GM23248 (cell line): Measurements from ENCODE around the gene RAB14. TPM values are rescaled to one million over a fixed set of nuclear protein-coding genes. Genes with fewer than 3 reads are reported as not detected.

Experiments used
- DNase-seq: peaks from one replicate; pipeline ENCODE4 v3.0.0-alpha.2; 2015
- H2AFZ ChIP-seq: fragments of 200-600 bp; sonication (generic); 2 replicates; pipeline ENCODE4 v1.6.1; 2016; ENCODE audit warnings: antibody characterized with exemption
- H3F3A ChIP-seq: fragments of 200-600 bp; sonication (generic); 2 replicates; pipeline ENCODE4 v1.6.1; 2016; ENCODE audit warnings: mild to moderate bottlenecking, antibody characterized with exemption, mixed run types; ENCODE audit not compliant: insufficient read depth
- H3K27ac ChIP-seq: fragments of 200-600 bp; sonication (generic); 2 replicates; pipeline ENCODE4 v1.5.1; 2016; ENCODE audit warnings: mild to moderate bottlenecking
- H3K27me3 ChIP-seq: fragments of 200-600 bp; sonication (generic); replicated peaks from 2 replicates; pipeline ENCODE4 v1.6.1; 2016; ENCODE audit warnings: mild to moderate bottlenecking; ENCODE audit not compliant: insufficient read depth
- H3K36me3 ChIP-seq: fragments of 200-600 bp; sonication (generic); 2 replicates; pipeline ENCODE4 v1.6.1; 2016; ENCODE audit warnings: low read depth, mild to moderate bottlenecking
- H3K4me1 ChIP-seq: fragments of 200-600 bp; sonication (generic); 2 replicates; pipeline ENCODE4 v1.6.1; 2016; ENCODE audit warnings: mild to moderate bottlenecking; ENCODE audit not compliant: insufficient read depth
- H3K4me2 ChIP-seq: fragments of 200-600 bp; sonication (generic); one replicate; pipeline ENCODE4 v1.6.1; 2016; ENCODE audit warnings: mild to moderate bottlenecking; ENCODE audit not compliant: unreplicated experiment
- H3K4me3 ChIP-seq: fragments of 200-600 bp; sonication (generic); 2 replicates; pipeline ENCODE4 v1.5.1; 2016; ENCODE audit warnings: mild to moderate bottlenecking
- H3K79me2 ChIP-seq: fragments of 200-600 bp; sonication (generic); 2 replicates; pipeline ENCODE4 v1.6.1; 2016; ENCODE audit warnings: mild to moderate bottlenecking; ENCODE audit not compliant: insufficient read depth
- H3K9ac ChIP-seq: fragments of 200-600 bp; sonication (generic); 2 replicates; pipeline ENCODE4 v1.6.1; 2016; ENCODE audit warnings: mild to moderate bottlenecking
- H3K9me2 ChIP-seq: fragments of 200-600 bp; sonication (generic); 2 replicates; pipeline ENCODE4 v1.6.1; 2016; ENCODE audit warnings: mixed run types, mild to moderate bottlenecking, moderate library complexity; ENCODE audit not compliant: insufficient read depth
- H3K9me3 ChIP-seq: fragments of 200-600 bp; sonication (generic); one replicate; pipeline ENCODE4 v1.6.1; 2017; ENCODE audit warnings: low read depth
- H4K20me1 ChIP-seq: fragments of 200-600 bp; sonication (generic); 2 replicates; pipeline ENCODE4 v1.6.0; 2016; ENCODE audit not compliant: insufficient read depth
- EZH2 ChIP-seq: fragments of 200-600 bp; sonication (generic); IDR thresholded peaks from 2 replicates; pipeline ENCODE4 v1.6.1; 2018; ENCODE audit warnings: antibody characterized with exemption, mild to moderate bottlenecking; ENCODE audit not compliant: insufficient read depth, poor library complexity, severe bottlenecking
- EZH2phosphoT487 ChIP-seq: fragments of 200-600 bp; sonication (generic); IDR thresholded peaks from 2 replicates; pipeline ENCODE4 v1.6.1; 2018; ENCODE audit warnings: antibody characterized with exemption, moderate library complexity, mild to moderate bottlenecking, low read depth; ENCODE audit not compliant: insufficient read depth
- WGBS, 2 experiments: methylation state at CpG; one replicate each; pipeline ENCODE4 v1.1.6; 2015 to 2017; ENCODE audit warnings: low lambda C conversion rate in 2 of 2, low coverage in 1 of 2; ENCODE audit errors: missing lambda C conversion rate in 2 of 2; 5-methylcytosine and 5-hydroxymethylcytosine counted together
- in situ Hi-C: fragments of 300-500 bp; cut with MboI; formaldehyde crosslinking; loops from 2 replicates; pipeline ENCODE4 v1.15.0; 2020
- polyA plus RNA-seq: library from polyadenylated mRNA; unstranded; fragments of >200 nt; fragmentation: Nextera tagmentation; extraction: Ambion mirVana; gene quantifications from 2 replicates; pipeline ENCODE4 v1.2.1, GENCODE V29; 2016
- total RNA-seq: library from RNA; depleted of rRNA; stranded (reverse); fragments of >200 nt; shearing (Covaris generic); gene quantifications from 2 replicates; pipeline ENCODE4 v1.2.3, GENCODE V29; 2014

Gene RAB14
- total and polyA plus RNA-seq, 2 experiments from 2014 or later = 25.8 to 75.9 TPM

- 56 to 69% methylated on average over 1 of the region's 1 CpG for WGBS, 2 experiments
- no peak for DNase-seq
- H3K9me3 ChIP-seq = no peaks in the 10 kb centered on the region
- no peaks in the 10 kb centered on the region for H3F3A ChIP-seq
- no peak overlapping the region for H3K9ac ChIP-seq
- H2AFZ ChIP-seq = no peak overlapping the region
- H3K9me2 ChIP-seq = no peaks in the 10 kb centered on the region
- H3K27ac ChIP-seq = no peak overlapping the region
- no peak for TF ChIP-seq EZH2
- no peak for TF ChIP-seq EZH2phosphoT487
- H3K79me2 ChIP-seq = peaks cover 100% of the 10 kb centered on the region
- peaks cover 32% of the 10 kb centered on the region for H4K20me1 ChIP-seq
- peaks cover 18% of the 10 kb centered on the region; the same call in 1 of the 2 replicates for H3K36me3 ChIP-seq
- H3K4me3 ChIP-seq = no peak overlapping the region
- in situ Hi-C loops = no loop called here
- peaks cover 36% of the 10 kb centered on the region for H3K4me1 ChIP-seq
- H3K4me2 ChIP-seq = no peak overlapping the region
- H3K27me3 ChIP-seq = no peaks in the 10 kb centered on the region
Measured at GRCh38 chr9:121189006-121189405, 12.7 kb downstream of the RAB14 start.

GRCh38 chr9:121187636-121188305, 13.9 kb downstream of the RAB14 start:
- H3F3A ChIP-seq = peaks cover 3% of the 10 kb centered on the region; the same call in 1 of the 2 replicates
- H3K9me2 ChIP-seq = no peaks in the 10 kb centered on the region
- H3K9ac ChIP-seq = no peak overlapping the region
- H3K4me2 ChIP-seq = no peak overlapping the region
- H3K36me3 ChIP-seq = peaks cover 24% of the 10 kb centered on the region; the same call in 1 of the 2 replicates
- peaks cover 100% of the 10 kb centered on the region for H3K79me2 ChIP-seq
- no peaks in the 10 kb centered on the region for H3K9me3 ChIP-seq
- no peak overlapping the region for H3K27ac ChIP-seq
- H3K4me1 ChIP-seq = peaks cover 34% of the 10 kb centered on the region
- no peak overlapping the region for H3K4me3 ChIP-seq
- no peak for TF ChIP-seq EZH2phosphoT487
- no peak for TF ChIP-seq EZH2
- no peak overlapping the region for H2AFZ ChIP-seq
- in situ Hi-C loops = no loop called here
- DNase-seq = no peak
- peaks cover 20% of the 10 kb centered on the region for H4K20me1 ChIP-seq
- 73 to 74% methylated on average over 3 of the region's 3 CpGs for WGBS, 2 experiments
- no peaks in the 10 kb centered on the region for H3K27me3 ChIP-seq

GRCh38 chr9:121185774-121186403, 15.8 kb downstream of the RAB14 start:
- no peak overlapping the region for H3K27ac ChIP-seq
- in situ Hi-C loops = no loop called here
- H3K4me2 ChIP-seq = no peak overlapping the region
- no peaks in the 10 kb centered on the region for H3K27me3 ChIP-seq
- TF ChIP-seq EZH2phosphoT487 (no peak), EZH2 (no peak)
- H3K9ac ChIP-seq = no peak overlapping the region
- peaks cover 20% of the 10 kb centered on the region for H3K4me1 ChIP-seq
- H3F3A ChIP-seq = peaks cover 3% of the 10 kb centered on the region; the same call in 1 of the 2 replicates
- peaks cover 40% of the 10 kb centered on the region; the same call in 1 of the 2 replicates for H3K36me3 ChIP-seq
- peaks cover 100% of the 10 kb centered on the region for H3K79me2 ChIP-seq
- H4K20me1 ChIP-seq = peaks cover 12% of the 10 kb centered on the region
- H3K9me2 ChIP-seq = no peaks in the 10 kb centered on the region
- no peak overlapping the region for H2AFZ ChIP-seq
- no peak overlapping the region for H3K4me3 ChIP-seq
- DNase-seq = no peak
- H3K9me3 ChIP-seq = no peaks in the 10 kb centered on the region
- 87 to 88% methylated on average over 4 of the region's 4 CpGs for WGBS, 2 experiments

DNA sequence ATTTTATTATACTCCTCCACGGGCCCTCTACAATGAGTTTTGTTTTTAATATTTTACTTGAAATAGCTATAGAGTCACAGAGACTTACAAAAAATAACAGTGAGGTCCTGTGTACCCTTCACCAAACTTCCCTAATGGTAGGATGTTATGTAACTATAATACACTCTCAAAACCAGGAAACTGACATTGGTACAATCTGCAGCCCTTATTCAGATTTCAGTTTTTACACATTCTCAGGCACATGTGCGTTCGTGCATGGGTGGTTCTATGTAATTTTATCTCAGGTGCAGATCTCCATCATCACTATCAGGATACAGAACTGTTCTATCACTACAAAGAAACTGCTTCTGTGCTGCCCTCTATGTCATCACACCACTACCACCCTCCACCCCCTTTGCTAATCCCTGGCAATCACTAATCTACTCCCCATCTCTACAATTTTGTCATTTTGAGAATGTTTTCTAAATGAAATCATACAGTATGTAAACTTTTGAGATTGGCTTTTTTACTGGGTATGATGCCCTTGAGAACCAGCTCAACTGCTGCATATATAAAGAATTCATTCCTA, 16.4 kb downstream of the RAB14 start:
- no peak overlapping the region for H3K4me2 ChIP-seq
- no peaks in the 10 kb centered on the region for H3K27me3 ChIP-seq
- no peak for DNase-seq
- in situ Hi-C loops = no loop called here
- peaks cover 100% of the 10 kb centered on the region for H3K79me2 ChIP-seq
- H3K9ac ChIP-seq = no peak overlapping the region
- H3K9me3 ChIP-seq = no peaks in the 10 kb centered on the region
- no peak overlapping the region for H3K4me3 ChIP-seq
- 98 to 100% methylated on average over 3 of the region's 3 CpGs for WGBS, 2 experiments
- TF ChIP-seq EZH2phosphoT487 = no peak
- no peak for TF ChIP-seq EZH2
- H4K20me1 ChIP-seq = peaks cover 12% of the 10 kb centered on the region; the same call in 1 of the 2 replicates
- peaks cover 4% of the 10 kb centered on the region; the same call in 1 of the 2 replicates for H3F3A ChIP-seq
- H3K4me1 ChIP-seq = peaks cover 15% of the 10 kb centered on the region
- H2AFZ ChIP-seq = no peak overlapping the region
- H3K27ac ChIP-seq = no peak overlapping the region
- no peaks in the 10 kb centered on the region for H3K9me2 ChIP-seq
- peaks cover 46% of the 10 kb centered on the region for H3K36me3 ChIP-seq
